Adipose tissue (tissue), 3 donors: Measurements from ENCODE around the gene MPP1. TPM values are rescaled to one million over a fixed set of nuclear protein-coding genes. Genes with fewer than 3 reads are reported as not detected.

Experiments
- H3K27ac ChIP-seq: one replicate; pipeline ENCODE4 v1.5.1; 2013; ENCODE audit warnings: low read depth, low read length
- WGBS, 3 donors: extraction: QIAGEN DNeasy Blood & Tissue Kit; methylation state at CpG; one replicate each; pipeline ENCODE4 v1.1.7; 2013; 5-methylcytosine and 5-hydroxymethylcytosine counted together
- polyA plus RNA-seq, 3 donors: library from polyadenylated mRNA; stranded (reverse); fragments of 200-250 nt; gene quantifications; one replicate each; pipeline ENCODE4 v1.2.3, GENCODE V29; 2013
- donor health status: healthy with polysubstance abuse.
- donor health status: Bipolar disorder and iron deficiency.
- donor health status: healthy.

The MPP1 gene
- polyA plus RNA-seq, 3 donors: 15.3 to 36.1 (median 29.2) TPM

GRCh38 chrX:154785716-154786115, 19.6 kb downstream of the MPP1 start:
- WGBS, 3 donors: 46 to 63% (median 53%) methylated on average over 6 of the region's 6 CpGs
- H3K27ac ChIP-seq: no peak overlapping the region

- no peak overlapping the region for H3K27ac ChIP-seq
- WGBS, 3 donors: 65 to 91% (median 67%) methylated on average over 10 to 13 of the region's 13 CpGs
Observed at GRCh38 chrX:154784149-154784995, 20.9 kb downstream of the MPP1 start.

GRCh38 chrX:154780968-154781367, 24.3 kb downstream of the MPP1 start:
- 83 to 96% (median 93%) methylated on average over 9 of the region's 9 CpGs for WGBS, 3 donors
- no peak overlapping the region for H3K27ac ChIP-seq

- H3K27ac ChIP-seq: no peak overlapping the region
- 77 to 87% (median 79%) methylated on average over 4 of the region's 4 CpGs for WGBS, 3 donors
Observed at GRCh38 chrX:154779261-154779660, 26.0 kb downstream of the MPP1 start.

- 88 to 95% (median 93%) methylated on average over 2 of the region's 2 CpGs for WGBS, 3 donors
- H3K27ac ChIP-seq: no peak overlapping the region
Observed at GRCh38 chrX:154776753-154777152, 28.5 kb downstream of the MPP1 start.

- H3K27ac ChIP-seq: no peak overlapping the region
- WGBS, 3 donors: 76 to 79% (median 79%) methylated on average over 15 of the region's 15 CpGs
Observed at GRCh38 chrX:154775419-154776349, 29.6 kb downstream of the MPP1 start.

GRCh38 chrX:154774622-154775021, 30.7 kb downstream of the MPP1 start:
- 71 to 85% (median 78%) methylated on average over 5 of the region's 5 CpGs for WGBS, 3 donors
- H3K27ac ChIP-seq: no peak overlapping the region

- H3K27ac ChIP-seq: no peak within 1 kb of the TSS
- whole genome bisulfite sequencing, 3 donors: 0 to 39% (median 1%) methylated on average over 46 to 84 of the region's 84 CpGs
Observed at GRCh38 chrX:154762537-154763296, 42.6 kb downstream of the MPP1 start, which contains the start of gene DKC1. Gene DKC1, plus strand, starts transcription at chrX:154762864. Its CDS starts 102 bp downstream, at chrX:154762966.

GRCh38 chrX:154761977-154762536, 43.2 kb downstream of the MPP1 start:
- no peak overlapping the region for H3K27ac ChIP-seq
- 5 to 38% (median 6%) methylated on average over 11 of the region's 11 CpGs for WGBS, 3 donors

GRCh38 chrX:154758696-154759095, 46.6 kb downstream of the MPP1 start:
- H3K27ac ChIP-seq: no peak overlapping the region
- WGBS, 3 donors: 63 to 85% (median 70%) methylated on average over 4 of the region's 4 CpGs

GRCh38 chrX:154751669-154752271, 53.5 kb downstream of the MPP1 start:
- no peak overlapping the region for H3K27ac ChIP-seq
- 31 to 59% (median 49%) methylated on average over 9 of the region's 9 CpGs for WGBS, 3 donors

- no peak overlapping the region for H3K27ac ChIP-seq
- 8 to 32% (median 19%) methylated on average over 7 to 14 of the region's 20 CpGs for WGBS, 3 donors
Observed at GRCh38 chrX:154751203-154751668, 54.0 kb downstream of the MPP1 start.

GRCh38 chrX:154750301-154751202, 54.7 kb downstream of the MPP1 start, which contains the start of gene GAB3:
Gene GAB3, minus strand, starts transcription at chrX:154751077. Its CDS starts 52 bp downstream, at chrX:154751025.
- 1 to 29% (median 3%) methylated on average over 29 to 85 of the region's 98 CpGs for WGBS, 3 donors
- H3K27ac ChIP-seq: peak within 1 kb of the TSS; percentile 15

- WGBS, 3 donors: 9 to 33% (median 30%) methylated on average over 6 of the region's 6 CpGs
- H3K27ac ChIP-seq: no peak overlapping the region
Observed at GRCh38 chrX:154749856-154750255, 55.4 kb downstream of the MPP1 start.

GRCh38 chrX:154748712-154749339, 56.5 kb downstream of the MPP1 start:
- WGBS, 3 donors: 19 to 24% (median 22%) methylated on average over 11 of the region's 11 CpGs
- H3K27ac ChIP-seq: no peak overlapping the region

GRCh38 chrX:154742613-154743012, 62.7 kb downstream of the MPP1 start:
- no peak overlapping the region for H3K27ac ChIP-seq
